AG04449 (cell line): ENCODE data around the gene GNG12.

Experiments used
- CTCF ChIA-PET: fragments of 350-600 bp; formaldehyde crosslinking; extraction: SDS; loops from one replicate; lab custom pipeline; 2021; ENCODE audit warnings: antibody characterized with exemption; lab: Yijun Ruan, JAX
- POLR2A ChIA-PET: fragments of 400-600, 350-600 bp; formaldehyde crosslinking; extraction: SDS; loops from one replicate; lab custom pipeline; 2020; ENCODE audit warnings: antibody characterized with exemption, inconsistent platforms; lab: Yijun Ruan, JAX
- DNase-seq: peaks from one replicate; pipeline ENCODE4 v3.0.0-alpha.2; 2010; ENCODE audit warnings: low read depth, low spot score
- H3K4me3 ChIP-seq: 2 replicates; pipeline ENCODE4 v1.5.1; 2011; ENCODE audit warnings: low read depth, mild to moderate bottlenecking, control low read depth, low read length
- TF ChIP-seq, protein P1 (sequence below): IDR thresholded peaks from one replicate; pipeline ENCODE4 v1.5.1; 2011; ENCODE audit warnings: mild to moderate bottlenecking, moderate library complexity, low read length, control low read depth, inconsistent platforms; ENCODE audit not compliant: insufficient read depth; ENCODE audit errors: missing control alignments

Gene GNG12

DNA sequence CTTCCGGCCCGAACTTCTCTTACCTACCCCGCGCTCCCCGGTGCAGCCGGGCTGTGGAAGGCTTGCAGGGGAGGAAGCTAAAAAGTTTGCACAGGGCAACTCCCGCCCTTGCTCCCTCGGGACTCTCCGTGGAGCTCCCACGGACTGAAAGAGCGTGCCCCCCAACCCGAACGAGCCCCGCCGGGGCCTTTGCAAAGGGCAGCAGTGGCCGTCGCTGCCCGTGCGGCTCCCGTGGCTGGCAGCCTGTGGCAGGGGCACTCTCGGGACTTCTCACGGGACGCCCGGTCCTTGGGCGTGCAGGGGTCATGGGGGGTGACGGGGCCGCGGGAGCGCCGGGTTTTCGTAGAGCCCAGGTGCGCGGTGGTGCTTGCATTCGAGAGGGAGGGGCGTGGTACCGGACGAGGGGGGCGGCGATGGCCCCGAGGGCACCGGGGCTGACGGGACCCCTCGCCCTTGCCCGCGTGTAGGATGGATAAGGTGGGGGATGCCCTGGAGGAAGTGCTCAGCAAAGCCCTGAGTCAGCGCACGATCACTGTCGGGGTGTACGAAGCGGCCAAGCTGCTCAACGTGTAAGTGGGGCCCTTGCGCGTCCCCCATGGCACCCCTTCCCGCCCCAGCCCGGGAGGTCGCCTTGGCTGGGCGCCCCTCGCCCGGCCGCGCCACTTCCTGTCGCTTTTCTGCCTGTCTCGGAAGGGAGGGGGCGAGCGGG, 147.6 kb downstream of the GNG12 start:
- TF ChIP-seq, protein P1, sequence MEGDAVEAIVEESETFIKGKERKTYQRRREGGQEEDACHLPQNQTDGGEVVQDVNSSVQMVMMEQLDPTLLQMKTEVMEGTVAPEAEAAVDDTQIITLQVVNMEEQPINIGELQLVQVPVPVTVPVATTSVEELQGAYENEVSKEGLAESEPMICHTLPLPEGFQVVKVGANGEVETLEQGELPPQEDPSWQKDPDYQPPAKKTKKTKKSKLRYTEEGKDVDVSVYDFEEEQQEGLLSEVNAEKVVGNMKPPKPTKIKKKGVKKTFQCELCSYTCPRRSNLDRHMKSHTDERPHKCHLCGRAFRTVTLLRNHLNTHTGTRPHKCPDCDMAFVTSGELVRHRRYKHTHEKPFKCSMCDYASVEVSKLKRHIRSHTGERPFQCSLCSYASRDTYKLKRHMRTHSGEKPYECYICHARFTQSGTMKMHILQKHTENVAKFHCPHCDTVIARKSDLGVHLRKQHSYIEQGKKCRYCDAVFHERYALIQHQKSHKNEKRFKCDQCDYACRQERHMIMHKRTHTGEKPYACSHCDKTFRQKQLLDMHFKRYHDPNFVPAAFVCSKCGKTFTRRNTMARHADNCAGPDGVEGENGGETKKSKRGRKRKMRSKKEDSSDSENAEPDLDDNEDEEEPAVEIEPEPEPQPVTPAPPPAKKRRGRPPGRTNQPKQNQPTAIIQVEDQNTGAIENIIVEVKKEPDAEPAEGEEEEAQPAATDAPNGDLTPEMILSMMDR = no peak
- H3K4me3 ChIP-seq = peak overlapping the region; percentile 91
- ChIA-PET CTCF (interaction anchor here (1.4 to 8.1 kb wide), 6 partner anchors 70 to 151 kb away, joined by 8 to 67 read pairs (median 9); no protein-coding TSS in a partner anchor), POLR2A (interaction anchor here (0.7 to 5.3 kb wide), 26 partner anchors 10 to 153 kb away, joined by 3 to 60 read pairs (median 6); partner anchors contain the start of gene GNG12)
- no peak for DNase-seq

- peak; percentile 98 for DNase-seq
- TF ChIP-seq, protein P1 = no peak
- ChIA-PET POLR2A (interaction anchor here (0.6 to 5.3 kb wide), 28 partner anchors 9 to 294 kb away, joined by 3 to 60 read pairs (median 5); partner anchors contain the start of gene GNG12), CTCF (interaction anchor here (1.2 to 8.1 kb wide), 9 partner anchors 70 to 153 kb away, joined by 3 to 67 read pairs (median 8); no protein-coding TSS in a partner anchor)
- H3K4me3 ChIP-seq = peak within 1 kb of the TSS; percentile 91
Observed at GRCh38 chr1:67685067-67685557, 148.2 kb downstream of the GNG12 start, which contains the start of gene GADD45A. Gene GADD45A (plus strand): TSS chr1:67685201. CDS start chr1:67685495, 294 bp downstream.

- no peak for DNase-seq
- CTCF ChIA-PET = interaction anchor here (0.7 to 8.1 kb wide), 10 partner anchors 71 to 152 kb away, joined by 3 to 67 read pairs (median 8); no protein-coding TSS in a partner anchor
- H3K4me3 ChIP-seq = peak overlapping the region; percentile 52
Observed at GRCh38 chr1:67684526-67685066, 148.7 kb downstream of the GNG12 start.

GRCh38 chr1:67683766-67684525, 149.3 kb downstream of the GNG12 start:
- ChIA-PET POLR2A (interaction anchor here (1.1 to 5.3 kb wide), 9 partner anchors 8 to 148 kb away, joined by 3 to 60 read pairs (median 14); no protein-coding TSS in a partner anchor), CTCF (interaction anchor here (0.7 to 8.1 kb wide), 13 partner anchors 9 to 151 kb away, joined by 3 to 67 read pairs (median 5); no protein-coding TSS in a partner anchor)
- peak overlapping the region; percentile 52 for H3K4me3 ChIP-seq
- no peak for DNase-seq
- TF ChIP-seq, protein P1 = no peak

More at GRCh38 chr1:67684526-67685066, 148.7 kb downstream of the GNG12 start:
- POLR2A ChIA-PET = interaction anchor here (0.6 to 5.3 kb wide), 25 partner anchors 9 to 295 kb away, joined by 3 to 60 read pairs (median 6); partner anchors contain the start of gene GNG12
- TF ChIP-seq, protein P1 = no peak

DNA sequence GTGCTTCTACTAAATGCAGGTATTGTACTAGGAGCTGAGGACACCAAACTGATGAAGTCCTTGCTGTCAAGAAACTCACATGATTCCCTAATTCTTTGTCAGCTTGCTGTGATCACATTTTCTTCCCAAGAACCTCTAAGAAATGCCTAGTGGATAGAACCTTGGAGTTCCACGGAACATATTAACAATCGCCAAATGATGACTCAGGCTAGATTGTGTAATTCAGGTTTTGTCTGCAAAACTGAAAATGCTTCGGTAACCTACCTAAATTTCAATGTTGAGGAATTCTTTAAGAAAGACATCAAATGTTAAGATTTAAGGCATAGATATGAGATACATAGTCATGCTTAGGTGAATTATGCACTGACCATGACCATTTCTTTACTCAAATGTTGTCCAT, 150.0 kb downstream of the GNG12 start:
- H3K4me3 ChIP-seq = no peak overlapping the region
- POLR2A ChIA-PET = interaction anchor here (1.1 to 5.3 kb wide), 4 partner anchors 67 to 122 kb away, joined by 3 to 60 read pairs (median 14); no protein-coding TSS in a partner anchor
- no peak for DNase-seq

More for the DNA sequence above, 150.0 kb downstream of the GNG12 start:
- TF ChIP-seq, protein P1 = no peak
- CTCF ChIA-PET = interaction anchor here (1.0 to 8.1 kb wide), 11 partner anchors 9 to 151 kb away, joined by 3 to 67 read pairs (median 5); no protein-coding TSS in a partner anchor
